GM18498 (cell line): ENCODE results near the gene UGP2.
"Not testable (repeated sequence)": the region's sequence is repeated elsewhere in the genome, so short reads cannot be mapped to it uniquely, and the experiment has no call there.

Experiments used
- ATAC-seq: cut with Tn5 transposase; IDR thresholded peaks from one replicate; pipeline ENCODE4 v1.9.1; 2021; ENCODE audit warnings: mild to moderate bottlenecking, moderate library complexity; ENCODE audit not compliant: unreplicated experiment

The UGP2 gene

DNA sequence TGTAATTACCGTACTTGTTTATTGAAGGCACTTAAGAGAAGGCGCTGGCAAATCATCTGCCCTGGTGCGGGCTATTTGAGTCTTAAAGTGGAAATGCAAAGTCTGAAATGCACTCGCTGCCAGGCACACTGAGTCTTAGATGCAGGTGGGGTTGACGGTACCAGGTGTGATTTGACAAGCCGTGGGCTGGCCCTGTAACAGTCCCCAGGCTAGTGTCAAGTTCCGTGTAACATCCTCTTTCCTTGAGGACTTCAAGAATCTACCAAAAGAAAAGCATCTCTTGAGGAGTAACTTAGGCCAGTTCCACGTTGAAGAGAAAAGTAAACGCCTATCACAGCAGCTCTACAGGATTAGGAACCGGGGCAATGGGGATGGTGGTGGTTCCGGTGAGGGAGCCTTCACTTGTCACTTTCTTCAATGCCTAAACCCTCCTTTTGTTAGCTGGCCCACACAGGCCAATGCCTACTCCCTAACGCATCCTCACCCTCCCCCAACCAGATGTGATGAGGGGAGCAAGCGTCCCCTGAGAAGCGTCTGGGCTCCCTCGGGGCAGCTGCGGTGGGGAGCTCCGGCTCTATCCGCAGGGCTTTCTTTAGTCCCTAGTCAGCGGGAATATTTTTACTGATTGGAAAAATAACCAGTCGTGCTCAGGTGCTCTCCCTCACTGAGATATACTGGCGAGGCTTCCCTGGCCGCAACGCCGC is 1.5 kb upstream of the UGP2 start:
- peak; percentile 28 for ATAC-seq

DNA sequence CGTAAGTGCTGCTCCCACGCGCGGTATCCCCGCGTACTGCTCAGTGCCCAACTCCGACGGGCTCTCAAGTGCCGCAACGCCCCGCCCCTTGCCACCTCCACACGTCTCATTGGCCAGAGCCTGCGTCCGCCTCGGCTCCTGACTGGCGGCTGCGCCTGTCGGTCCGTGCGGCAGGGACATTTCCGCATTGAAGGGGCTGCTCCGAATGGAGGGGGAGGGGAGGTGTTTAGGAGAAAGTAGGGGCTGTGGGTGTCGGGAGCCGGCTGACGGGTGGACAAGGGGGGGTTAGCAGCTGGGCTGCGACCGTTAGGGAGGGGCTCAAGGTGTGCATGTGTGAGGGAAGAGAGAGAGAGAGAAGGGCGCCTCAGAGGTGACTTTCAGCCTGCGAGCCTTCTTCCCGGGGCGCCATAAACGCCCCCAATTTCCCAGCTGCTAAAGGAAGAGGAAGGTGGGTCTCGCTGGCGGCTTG is 877 bp upstream of the UGP2 start:
- ATAC-seq = peak; percentile 94

DNA sequence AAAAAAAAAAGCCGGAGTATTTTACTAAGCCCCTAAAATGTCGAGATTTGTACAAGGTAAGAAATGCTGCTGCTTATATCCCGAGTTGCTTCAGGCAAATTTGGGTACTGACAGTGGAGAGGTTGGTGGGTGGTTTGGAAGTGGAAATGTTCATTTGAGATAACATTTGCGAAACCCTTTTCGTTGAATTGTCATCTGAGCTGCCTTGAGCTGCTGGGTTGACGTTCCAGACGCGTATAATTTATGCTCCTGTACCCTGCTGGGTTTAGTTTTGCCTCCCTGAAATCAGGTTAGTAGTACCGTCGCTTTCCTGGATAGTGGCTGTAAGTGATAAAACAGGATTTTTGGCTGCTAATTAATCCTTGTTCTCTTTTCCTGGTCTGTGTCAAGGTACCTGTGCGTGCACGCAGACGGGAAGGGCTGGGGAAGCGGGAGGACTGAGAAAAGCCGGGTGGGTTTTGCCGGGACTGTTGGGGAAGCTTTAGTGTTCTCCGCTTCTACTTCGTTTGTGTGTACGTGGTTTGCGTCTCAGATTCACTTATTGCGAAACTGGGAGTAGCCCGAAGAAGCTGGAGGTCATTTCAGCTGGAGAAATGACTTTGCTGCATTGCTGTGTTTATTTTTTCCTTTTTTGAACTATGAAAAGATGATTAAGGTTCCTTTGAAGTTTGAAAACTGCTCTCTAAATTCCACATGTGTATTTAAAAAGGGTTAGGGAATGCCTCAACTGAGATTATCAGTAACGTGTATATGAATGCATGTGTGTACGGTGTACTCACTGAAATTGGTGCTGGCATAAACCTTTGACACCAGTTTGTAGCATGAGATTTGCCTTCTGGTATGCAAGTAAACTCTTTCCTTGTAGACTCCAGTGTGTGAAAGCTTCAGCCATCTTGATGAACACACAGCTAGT is 709 bp downstream of the UGP2 start:
- ATAC-seq = no peak

- no peak for ATAC-seq
Measured at GRCh38 chr2:63843093-63843492, 1.4 kb downstream of the UGP2 start.

DNA sequence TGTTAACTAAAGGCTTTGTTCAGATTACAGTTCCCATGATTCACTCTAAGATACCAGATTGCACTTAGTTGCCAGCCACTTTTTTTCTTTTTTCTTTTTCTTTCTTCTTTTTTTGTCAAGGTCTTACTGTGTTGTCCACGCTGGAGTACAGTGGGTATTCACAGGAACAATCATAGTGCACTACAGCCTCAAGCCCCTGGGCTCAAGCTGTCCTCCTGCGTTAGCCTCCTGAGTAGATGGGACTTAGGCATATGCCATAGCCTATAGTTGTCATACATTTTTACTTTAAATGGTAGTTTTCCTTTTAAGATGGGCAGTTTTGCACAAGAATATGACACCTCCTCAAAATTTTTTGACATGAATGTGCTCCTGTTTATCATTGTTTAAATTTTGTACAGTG is 2.1 kb downstream of the UGP2 start:
- no peak for ATAC-seq

- no peak for ATAC-seq
Measured at GRCh38 chr2:63844616-63845015, 2.9 kb downstream of the UGP2 start.

GRCh38 chr2:63845866-63846265 is 4.2 kb downstream of the UGP2 start:
- ATAC-seq = no peak

GRCh38 chr2:63846487-63846886 is 4.8 kb downstream of the UGP2 start:
- ATAC-seq = no peak

GRCh38 chr2:63847571-63847970 is 5.9 kb downstream of the UGP2 start:
- ATAC-seq = not testable (repeated sequence)

GRCh38 chr2:63849381-63850203 is 7.9 kb downstream of the UGP2 start:
- ATAC-seq = no peak

- ATAC-seq = no peak
Measured at GRCh38 chr2:63850204-63850571, 8.5 kb downstream of the UGP2 start.

DNA sequence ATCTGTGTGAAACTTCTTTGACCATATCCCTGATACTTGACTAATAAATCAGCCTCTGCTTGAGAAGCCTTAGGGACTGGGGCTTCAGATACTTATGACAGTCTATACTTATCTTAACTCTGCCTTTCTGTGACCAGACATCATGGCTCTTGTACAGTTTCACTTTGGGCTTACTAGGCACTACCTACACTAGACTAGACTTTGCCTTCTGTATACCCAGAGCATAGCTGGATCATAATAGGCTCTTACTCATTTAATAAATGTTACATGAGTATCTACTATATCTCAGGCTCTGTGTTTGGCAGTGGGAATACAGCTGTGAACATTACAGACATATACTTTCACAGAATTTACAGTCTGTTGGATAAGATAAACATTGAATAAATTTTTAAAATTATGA is 9.0 kb downstream of the UGP2 start:
- no peak for ATAC-seq

GRCh38 chr2:63851691-63852311 is 10.1 kb downstream of the UGP2 start:
- no peak for ATAC-seq

DNA sequence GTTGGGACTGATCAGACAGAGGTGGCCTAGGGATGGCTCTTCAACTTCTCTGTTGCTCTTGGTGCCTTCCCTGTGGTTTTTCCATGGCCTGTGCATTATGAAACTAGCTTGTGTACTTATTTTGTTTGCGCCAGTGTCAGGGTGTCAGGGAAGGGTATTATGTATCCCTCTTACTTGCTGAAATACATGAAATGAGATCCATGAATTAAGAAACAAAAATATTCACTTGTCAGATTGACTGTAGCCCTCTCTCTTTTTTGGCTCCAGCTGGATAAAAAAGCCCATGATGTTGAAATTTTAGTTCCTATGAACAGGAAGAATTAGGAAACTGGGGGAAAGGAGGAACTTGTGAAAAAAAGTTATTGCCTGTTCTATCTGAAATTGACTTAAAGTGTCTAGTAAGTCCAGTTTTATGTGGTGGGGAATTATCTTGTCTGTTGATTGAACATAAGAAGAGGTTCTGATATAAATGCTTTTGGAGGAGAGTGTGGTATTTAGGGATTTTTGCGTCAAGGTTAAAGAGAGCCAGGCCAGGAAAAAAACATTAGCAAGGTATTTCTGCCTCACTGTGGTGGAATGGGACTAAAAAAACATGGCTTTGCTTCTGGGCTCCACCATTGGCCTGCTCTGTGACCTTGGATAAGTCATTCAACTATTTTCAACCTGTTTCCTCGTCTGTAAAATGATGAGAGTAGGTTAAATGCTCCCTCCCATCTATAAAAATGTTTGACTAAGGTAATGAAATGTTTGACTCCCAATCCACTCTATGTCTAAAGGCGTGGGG is 12.0 kb downstream of the UGP2 start:
- no peak for ATAC-seq

DNA sequence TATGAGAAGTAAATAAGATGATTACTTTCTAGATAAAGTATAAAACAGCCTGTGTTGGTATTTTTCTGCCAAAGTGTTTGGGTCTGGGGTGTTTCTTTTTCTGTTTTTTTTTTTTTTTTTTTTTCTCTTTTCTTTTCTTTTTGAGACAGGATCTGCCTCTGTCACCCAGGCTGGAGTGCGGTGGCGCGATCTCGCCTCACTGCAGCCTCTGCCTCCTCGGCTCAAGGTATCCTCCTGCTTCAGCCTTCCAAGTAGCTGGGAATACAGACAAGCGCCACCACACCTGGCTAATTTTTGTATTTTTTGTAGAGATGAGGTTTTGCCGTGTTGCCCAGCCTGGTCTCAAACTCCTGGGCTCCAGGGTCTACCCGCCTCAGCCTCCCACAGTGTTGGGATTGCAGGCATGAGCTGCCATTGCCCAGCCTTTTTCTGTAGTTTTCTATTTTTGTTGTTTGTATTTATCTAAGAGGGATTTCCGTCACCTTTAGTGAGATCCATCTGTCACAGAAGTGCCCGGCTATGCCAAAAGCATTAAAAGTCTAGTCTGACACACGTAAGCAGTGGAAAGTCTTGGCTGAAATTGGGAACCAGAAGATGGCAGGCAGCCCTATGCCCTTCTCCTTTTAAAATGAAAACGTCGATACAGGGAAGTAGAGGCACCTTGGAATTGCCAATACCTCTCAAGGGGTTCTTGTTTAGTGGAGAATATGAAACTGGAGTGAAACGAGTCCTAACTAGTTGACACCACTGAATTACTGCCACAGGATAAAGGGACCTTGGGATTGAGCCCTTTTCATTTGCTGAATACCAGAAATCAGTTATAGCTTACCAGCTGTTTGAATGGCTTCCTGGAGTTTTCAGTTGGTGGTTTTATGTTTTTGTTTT is 14.0 kb downstream of the UGP2 start:
- no peak for ATAC-seq

DNA sequence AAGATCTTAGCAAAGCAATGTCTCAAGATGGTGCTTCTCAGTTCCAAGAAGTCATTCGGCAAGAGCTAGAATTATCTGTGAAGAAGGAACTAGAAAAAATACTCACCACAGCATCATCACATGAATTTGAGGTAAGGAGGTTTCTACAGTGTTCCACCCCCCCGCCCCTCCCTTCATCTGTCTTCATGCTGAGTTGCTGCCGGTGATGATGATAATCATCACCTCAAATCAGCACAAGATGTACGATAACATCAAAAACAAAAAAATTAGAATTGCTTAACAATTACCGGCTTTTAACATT is 14.6 kb downstream of the UGP2 start:
- ATAC-seq = no peak

GRCh38 chr2:63858291-63858690 is 16.6 kb downstream of the UGP2 start:
- ATAC-seq = no peak

- ATAC-seq = peak; percentile 60
Measured at GRCh38 chr2:63861220-63861822, 19.6 kb downstream of the UGP2 start.

DNA sequence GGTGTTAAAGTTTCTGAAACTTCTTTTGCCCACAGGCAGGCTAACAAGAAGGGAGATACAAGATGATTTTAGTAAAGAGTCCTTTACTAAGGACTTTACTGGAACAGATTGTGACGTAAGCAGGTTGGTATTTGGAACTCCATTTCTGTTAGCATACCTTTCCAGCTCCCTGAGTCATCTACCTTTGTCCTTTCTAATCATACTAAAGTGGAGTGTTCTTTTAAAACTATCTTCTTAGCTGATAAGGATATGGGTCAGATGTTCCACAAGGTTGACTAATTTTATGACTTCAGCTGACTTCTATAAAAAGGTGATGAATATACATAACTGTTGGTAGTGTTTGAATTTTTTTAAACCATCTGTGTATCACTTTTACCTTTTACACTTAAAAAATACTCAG is 21.1 kb downstream of the UGP2 start:
- no peak for ATAC-seq
